Activated CD4-positive, alpha-beta T cell treated with anti-CD3 and anti-CD28 coated beads for 24 hours (primary cell): ENCODE data around the gene SSTR5.

ENCODE experiments used
- DNase-seq, 2 donors: peaks; one replicate each; pipeline ENCODE4 v3.0.0-alpha.2; 2020; ENCODE audit warnings: low read depth in 2 of 2

The SSTR5 gene

DNA sequence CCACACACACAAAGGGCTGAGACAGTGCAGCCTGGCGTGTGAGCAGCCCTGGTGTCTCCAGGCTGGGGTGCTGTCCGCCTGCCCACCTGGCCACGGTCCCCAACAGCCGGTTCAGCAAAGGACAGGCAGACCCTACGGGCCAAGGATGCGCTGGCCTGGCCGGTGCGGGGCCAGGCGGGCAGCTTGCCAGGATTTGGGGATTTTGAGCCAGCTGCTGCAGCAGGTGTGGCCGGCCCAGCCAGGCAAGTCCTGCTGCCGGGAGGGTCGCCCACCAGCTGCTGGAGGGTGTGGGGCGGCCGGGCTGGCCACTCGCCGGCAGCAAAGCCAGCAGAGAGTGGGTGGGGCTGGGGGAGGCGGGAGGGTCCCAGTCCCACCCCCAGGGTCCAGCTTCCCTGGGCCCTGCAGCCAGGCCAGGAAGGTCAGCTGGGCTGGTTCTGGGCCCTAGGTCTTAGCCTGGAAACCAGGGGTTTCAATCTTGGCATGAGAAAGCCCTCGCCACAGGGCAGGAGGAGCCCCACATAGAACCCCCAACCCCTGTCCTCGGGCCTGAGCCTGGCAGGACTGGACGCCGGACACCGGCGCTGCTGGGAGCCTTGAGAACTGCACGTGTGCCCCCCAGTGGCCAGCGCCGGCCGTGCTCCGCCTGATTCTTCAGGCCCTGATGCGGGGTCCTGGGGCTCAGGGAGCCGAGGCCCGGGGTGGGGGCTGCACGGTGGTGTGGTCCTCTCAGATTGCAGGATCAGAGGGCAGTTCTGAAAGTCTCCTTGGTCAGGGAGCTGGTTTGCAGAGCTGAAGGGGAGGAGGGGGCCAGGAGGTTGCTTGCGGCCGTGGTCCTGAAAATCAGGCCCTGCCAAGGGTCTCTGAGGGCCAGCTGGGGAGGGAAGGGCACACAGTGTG is 17.6 kb upstream of the SSTR5 start:
- peak; percentile 23 to 33 for DNase-seq

DNA sequence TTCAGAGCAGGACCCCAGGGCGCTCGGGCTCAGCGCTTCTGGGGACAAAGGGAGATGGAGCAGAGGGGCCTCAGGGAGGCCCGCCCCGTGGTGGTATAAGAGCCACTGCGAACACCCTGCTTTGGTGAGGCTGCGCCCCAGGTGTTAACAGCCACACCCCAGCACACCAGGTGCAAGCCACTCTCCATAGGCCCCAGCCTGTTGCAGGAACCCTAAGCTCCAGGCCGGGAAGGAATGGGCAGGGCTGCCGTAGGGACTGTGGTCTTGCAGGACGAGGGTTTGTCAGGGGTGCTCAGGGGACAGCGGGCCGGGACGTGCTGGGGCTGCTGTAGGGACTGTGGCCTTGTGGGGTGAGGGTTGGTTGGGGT is 17.0 kb upstream of the SSTR5 start:
- no peak for DNase-seq

DNA sequence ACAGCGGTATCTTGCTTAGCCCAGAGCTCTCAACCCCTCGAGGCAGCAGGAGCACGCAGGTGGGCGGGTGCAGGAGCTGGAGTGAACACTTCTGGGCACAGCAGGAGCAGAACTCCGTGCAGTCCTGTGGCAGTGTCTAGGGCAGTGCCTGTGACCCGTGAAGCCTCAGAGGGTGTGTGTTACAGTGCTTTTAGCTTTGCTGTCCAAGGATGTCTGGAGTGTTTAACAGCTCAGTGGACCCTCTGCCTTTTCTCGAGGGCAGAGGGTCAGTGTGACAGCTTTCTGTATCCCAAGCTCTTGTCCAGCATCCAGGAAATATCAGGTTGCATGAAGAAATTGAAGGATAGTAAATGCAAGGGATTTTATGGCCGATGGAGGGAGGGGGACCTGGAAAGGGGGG is 16.4 kb upstream of the SSTR5 start:
- DNase-seq = no peak

DNA sequence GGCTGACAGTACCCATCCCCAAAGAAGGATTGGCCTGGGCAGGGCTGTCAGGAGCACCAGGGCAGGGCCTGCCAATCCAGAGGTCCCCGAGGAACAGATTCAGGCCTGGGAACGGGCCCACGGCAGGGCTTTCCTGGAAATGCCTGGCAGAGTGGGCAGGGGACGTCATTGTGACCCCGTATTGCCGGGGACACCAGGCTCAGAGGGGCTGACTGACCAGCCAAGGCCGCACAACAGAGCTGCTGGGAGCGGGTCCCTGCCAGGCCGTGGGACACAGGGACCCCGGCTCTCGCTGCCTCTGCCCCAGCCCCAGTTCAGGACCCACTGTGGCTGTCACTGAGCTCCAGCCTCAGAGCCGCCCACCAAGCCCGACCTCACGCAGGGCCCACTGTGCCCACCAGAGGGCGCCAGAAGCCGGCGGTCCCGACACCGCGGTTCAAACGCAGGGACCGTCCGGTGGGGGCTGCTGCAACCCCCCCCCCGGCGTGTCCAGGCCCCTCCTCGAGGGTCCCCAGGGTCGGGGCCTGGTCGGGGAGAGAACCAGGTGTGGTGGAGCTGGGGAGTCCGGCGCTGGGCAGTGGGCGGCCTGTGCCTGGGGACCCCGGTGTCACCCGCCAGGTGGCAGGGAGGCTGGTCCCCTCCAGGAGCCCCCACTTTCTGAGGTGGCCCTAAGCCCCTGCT is 15.2 kb upstream of the SSTR5 start:
- peak; percentile 58 to 68 for DNase-seq

DNA sequence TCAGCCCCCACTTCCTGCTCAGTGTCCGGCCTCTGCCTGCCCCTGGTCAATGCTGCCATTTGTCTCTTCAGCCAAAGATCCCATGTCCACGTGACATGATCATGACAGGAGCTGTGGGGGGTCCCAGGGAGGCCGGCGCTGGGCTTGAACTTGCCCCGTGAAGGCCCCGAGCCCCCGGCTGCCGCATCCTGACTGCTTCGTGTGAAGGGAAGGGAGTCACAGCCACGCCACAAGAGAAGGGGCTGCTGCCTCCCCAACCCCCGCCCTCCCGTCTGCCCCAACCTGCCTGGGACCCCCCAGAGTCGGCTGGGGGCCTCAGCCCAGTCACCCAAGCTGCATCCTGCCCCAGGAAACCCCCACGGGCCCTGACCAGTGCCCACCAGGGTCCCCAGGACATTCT is 14.3 kb upstream of the SSTR5 start:
- no peak for DNase-seq

DNA sequence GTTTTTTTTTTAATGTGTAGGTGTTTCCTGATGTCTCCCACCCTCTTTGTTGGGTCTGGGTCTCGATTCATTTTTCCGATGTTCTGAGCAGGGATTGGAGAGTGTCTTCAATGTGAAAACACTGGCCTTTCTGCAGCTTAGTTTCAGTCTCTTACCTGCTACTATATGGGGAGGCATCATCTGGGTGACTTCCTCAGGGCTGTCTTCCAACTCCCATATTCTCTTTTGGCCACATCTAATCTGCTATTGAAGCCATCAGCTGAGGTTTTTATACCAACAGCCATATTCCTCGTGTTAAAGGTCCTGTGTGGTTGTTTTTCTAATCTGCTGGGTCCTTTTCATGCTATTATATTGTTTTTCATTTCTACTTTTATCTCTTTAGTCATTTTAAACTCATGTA is 13.2 kb upstream of the SSTR5 start:
- DNase-seq = no peak

DNA sequence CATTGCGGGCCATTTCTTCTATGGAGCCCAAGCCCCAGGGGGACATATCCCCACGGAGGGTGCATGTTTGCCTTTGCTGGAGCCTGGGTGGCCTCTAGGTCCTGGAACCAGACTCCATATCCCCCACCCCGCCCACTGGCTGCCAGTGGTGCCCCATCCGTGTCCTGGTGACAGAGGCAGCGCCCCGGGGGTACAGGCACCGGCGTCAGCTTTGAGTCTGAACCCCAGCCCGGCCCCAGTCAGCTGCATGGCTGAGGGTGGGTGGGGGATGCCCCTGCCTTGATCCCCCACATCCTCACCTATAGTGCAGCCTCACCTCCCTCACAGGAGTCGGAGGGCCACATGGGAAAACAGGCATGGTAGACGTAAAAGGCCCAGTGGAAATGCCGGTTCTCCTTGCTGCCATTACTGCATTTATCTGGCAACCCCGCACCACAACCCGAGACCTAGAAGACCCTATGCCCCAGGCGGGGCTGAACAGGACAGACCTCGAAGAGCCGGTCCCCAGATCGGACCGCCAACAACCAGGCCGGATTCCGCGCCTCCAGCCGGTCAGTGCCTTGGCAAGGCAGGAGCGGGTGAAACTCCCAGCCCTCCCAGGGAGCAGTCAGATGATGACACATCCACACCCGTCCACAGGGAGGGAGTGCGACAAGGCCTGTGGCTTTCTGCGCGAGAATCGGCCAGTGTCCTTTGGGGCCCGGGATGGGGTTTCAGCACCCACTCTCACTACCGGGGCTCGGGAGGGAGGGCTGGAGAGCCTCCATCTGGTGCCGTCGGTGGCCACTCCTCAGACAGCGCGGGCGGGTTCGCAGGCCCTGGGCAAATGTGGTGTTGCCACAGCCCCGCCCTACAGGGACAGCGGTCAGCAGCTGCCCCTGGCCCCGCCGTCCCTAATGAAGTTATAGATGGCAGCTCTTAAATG is 11.9 kb upstream of the SSTR5 start:
- DNase-seq = no peak

DNA sequence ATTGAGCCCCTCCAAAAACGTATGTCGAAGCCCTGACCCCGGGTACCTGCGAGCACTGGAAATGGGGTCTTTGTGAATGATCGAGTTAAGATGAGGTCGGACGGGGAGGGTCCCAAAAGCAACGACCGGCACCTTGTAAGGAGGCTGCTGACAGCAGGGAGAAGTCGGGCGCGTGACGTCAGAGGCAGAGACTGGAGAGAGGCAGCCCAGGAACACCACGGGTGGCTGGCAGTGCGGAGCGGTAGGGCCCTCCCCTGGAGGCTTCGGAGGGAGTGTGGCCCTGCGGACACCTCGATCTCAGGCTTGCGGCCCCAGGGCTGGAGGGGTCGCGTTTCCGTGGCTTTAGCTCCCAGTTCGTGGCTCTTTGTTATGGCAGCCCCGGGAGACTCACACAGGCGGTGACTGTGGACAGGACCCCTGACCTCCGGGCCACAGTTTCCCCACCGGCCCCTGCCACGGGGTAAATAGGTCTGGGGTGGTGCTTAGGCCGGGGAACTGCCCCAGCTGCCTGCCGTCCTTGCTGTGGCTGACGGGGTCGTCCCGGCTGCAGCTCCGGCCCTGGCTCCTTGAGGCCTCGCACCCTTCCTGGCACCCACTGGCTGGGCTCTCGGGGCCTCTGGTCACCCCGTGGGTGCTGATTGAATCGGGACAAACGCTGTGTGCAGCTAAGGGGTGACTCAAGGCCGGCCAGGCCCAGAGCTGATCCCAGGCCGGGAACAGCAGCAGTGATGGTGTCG is 10.6 kb upstream of the SSTR5 start:
- no peak for DNase-seq

DNA sequence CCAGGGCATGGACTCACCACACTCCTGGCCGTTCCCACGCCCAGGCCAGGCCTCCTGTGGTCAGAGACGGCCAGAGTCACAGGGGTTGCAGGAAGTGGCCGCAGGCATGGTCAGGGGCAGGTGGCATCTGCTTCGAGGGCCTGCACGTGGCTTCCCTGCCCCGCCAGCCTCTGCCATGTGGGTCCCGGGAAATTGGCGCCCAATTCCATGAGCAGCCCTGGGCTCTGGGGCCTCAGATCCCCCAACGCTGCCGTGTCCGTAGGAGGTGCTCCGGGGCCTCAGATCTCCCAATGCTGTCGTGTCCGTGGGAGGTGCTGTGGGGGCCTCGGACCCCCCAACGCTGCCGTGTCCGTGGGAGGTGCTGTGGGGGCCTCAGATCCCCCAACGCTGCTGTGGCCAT is 9.7 kb upstream of the SSTR5 start:
- DNase-seq = no peak

DNA sequence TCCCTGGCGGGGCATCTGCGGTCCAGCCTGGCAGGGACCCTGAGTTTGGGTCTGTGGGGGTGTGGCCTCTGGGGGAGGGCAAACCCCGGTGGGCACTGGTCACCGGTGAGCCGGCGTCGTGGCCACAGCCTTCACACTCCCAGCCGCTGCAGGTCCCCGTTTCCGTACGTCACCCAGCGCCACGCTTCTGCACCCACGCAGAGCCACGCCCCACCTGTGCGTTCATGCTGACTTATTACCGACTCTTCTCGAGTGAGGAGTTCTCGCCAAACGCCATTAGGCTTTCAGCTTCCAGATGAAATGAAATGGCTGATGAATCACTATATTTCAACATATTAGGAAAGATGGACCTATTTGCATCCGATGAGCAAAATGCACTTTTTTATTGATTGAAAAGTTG is 8.8 kb upstream of the SSTR5 start:
- DNase-seq = no peak

DNA sequence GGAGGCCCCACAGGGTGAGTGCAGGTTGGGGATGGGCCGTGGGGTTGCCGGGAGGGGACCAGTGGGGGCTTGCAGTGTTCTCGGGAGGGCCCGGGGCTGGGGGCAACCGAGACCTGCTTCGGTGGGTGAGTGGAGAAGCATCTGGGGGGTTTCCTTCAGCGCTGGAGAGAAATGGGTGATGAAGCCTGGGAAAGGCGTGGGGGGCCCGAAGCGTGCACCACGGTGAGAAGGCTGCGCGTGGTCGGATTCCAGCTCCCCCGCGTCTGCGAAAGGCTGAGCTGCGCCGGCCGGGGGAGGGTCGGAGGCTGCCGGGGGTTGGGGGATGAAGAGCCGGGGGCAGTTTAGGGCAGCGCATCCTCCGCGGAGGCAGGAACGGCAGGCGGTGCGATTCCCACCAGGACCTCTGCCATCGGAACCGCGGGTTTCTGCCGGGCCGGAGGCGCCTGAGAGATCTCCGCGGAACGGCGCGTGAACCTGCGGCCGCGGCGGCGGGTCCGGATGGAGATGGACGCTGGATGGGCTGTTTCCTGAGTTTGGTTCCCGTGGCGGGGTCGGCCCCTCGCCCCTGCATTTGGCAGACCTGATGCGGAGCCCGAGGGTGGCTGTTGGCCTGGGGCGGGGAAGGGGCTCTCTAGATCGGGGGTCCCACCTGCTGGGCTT is 6.9 kb upstream of the SSTR5 start:
- DNase-seq = no peak

DNA sequence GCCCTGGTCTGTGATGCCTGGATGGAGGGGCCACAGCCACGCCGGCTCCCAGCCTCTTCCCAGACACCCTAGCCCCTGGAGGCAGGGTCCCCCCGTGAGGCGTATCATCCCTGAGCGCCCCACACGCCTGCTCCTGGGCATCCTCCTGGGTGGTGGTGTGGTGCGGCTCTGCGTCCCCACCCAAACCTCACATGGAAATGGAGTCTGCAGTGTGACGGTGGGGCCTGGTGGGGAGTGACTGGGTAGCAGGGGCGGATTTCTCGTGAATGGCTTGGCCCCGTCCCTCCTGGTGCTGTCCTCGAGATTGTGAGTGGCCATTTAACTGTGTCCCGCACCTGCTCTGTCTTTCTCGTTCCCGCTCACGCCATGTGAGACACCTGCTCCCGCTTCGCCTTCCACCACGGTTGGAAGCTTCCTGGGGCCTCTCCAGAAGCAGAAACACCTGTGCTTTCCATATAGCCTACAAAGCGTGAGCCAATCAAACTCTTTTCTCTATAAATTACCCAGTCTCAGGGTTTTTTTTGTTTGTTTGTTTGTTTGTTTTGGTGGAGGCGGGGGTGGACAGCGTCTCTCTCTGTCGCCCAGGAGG is 5.9 kb upstream of the SSTR5 start:
- no peak for DNase-seq

DNA sequence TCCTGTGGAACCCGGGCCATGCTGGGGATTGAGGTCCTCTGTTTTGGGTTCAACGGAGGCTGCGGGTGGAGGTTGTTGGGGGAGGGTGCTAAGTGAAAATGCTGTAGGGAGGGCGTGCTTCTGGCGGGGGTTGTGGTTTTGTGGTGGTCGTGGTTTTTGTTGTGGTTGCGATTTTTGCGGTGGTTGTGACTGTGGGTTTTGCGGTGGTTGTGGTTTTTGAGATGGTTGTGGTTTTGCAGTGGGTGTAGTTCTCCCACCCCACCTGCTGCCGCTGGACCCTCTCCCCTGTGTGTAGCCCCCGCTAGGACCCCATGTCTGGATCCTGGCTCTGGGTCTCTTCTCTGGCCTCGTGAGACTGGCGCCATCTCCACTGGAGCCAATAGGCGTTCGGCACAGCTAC is 4.9 kb upstream of the SSTR5 start:
- no peak for DNase-seq

DNA sequence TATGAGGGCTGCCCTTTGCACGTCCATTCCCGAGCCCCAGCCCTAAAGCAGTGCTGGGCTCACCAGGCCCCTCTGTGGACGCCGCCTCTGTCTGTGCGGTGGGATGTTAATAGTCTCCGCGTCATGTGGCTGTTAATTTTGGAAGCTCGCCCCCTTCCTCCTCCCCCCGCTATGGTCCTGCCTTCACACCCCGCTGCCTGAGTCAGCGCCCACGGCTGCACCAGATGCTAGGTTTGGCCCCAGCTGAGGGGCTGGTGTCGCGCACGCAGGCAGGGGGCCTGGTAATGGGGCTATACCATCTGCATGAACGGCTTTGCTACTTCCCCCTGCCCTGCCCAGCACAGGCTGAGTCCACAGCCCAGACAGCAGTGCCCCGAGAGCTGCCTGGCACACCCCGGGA is 4.1 kb upstream of the SSTR5 start:
- DNase-seq = no peak

DNA sequence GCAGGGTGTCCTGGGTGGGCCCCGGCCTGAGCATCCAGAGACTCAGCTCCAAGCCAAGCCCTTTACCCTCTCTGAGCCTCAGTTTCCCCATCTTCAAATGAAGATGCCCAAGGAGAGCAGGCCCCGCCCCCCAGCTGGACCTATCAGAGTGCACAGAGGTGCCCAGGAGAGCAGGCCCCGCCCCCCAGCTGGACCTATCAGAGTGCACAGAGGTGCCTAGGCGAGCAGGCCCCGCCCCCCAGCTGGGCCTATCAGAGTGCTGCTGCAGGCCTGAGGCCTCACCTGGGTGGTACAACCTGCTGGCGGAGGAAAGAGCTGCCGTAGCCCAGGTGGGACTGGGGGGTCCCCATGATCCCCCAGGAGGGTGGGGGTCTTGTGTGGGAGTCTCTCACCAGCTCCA is 3.4 kb upstream of the SSTR5 start:
- no peak for DNase-seq

DNA sequence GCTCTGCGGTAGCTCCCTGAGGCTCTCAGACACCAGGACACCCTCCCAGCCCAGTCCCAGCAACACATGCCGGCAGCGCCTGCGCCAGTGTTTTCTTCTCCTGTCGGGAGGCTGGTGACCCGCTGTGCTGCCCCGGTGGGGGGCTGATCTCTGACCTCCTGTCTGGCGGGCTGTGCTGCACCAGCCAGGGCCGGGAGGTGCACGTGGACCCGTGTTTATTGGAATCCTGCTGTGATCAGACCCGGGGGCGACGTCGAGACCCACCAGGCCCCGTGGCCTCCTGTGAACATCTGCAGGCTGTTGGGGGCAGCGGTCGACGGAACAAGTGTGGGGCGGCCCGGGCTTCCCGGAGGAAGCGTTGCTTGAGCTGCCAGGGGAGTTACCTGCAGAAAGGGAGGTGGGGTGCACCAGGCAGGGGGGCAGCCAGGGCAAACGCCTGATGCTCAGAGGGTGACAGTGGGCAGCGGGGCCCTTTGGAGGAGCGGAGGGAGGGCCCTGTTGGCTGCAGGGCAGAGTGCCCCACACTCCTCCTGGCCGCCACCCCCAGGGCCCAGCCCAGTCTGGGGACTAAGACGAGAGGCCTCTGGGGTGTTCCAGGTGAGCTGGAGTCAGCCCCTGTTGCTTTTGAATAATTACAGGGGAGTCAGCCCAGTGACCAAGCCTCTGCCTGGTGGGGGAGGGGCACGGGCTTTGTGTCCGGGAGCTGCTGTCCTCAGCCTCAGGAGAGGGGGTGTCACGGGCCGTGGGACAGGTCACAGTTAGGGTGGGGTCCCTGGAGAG is 2.3 kb upstream of the SSTR5 start:
- no peak for DNase-seq

DNA sequence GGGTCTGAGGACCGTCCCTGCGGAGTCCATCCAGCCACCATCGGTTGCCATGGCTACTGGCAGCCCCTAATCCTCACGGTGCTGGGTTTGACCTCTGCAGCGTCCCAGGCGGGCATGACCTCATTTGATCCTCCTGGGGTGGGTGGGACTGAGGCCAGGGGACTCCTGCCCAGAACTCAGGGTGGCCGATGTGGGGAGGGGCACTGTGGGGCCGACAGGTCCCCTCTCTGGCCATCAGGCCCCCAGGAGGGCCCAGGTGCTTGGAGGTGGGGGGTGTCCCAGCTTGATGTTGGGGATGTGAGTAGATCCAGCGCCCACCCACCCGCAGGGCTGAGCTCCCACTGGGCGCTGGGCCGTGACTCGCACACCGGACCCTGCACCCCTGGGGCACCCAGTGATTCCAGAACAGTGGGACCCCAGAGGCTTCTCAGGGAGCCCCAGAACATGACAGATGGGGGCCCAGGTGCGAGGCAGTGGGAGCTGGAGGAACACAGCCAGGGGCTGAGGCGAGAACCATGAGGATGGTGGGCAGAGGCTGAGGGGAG is 1.6 kb upstream of the SSTR5 start:
- no peak for DNase-seq

DNA sequence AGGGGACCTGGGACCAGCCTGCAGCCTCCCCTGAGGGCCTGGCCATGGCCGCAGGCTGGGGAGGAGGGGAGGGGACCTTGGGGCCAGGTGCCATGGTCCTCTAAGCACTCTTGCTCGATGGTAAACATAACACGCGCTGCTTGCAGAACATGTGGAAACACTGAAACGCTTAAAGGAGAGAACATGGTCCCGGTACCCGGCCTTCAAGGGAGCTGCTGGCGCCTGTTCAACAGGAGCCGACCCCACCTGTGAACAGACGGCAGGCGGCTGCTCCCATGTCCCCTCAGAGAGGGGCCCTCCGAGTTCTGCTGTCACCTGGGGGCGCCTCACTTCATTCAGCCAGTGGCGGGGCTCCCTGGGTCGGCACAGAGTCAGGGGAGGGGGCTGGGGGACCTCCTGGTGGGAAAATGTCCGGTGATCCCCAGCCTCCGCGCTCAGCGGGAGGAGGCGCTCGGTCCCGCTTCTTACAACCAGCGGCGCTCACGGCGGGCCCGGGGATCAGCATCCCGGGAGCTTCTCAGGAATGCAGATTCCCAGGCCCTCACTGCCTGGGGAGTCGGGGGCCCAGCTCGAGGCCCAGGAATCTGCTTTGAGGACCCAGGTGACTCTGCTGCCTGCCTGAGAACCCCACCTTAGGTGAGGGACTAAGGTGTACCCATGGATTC is 854 bp upstream of the SSTR5 start:
- DNase-seq = no peak

DNA sequence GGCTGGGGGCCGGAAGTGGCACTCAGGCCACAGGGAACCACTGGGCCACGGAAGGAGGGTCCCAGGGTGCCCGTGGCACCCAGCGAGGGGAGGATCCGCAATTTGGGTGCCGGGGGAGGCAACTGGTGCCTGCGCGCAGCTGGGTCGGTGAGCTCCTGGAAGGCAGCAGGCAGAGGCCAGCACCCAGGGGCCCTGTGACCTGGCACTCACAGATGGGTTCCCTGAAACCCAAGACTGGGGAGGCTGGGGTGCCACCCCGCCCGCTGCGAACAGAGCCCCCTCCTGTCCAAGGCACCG is 663 bp downstream of the SSTR5 start:
- DNase-seq = no peak
